GM23338 (cell line): Measurements from ENCODE around the gene IGF1R.

Source experiments
- EZH2 ChIP-seq: fragments of 200-600 bp; sonication (generic); IDR thresholded peaks from one replicate; pipeline ENCODE4 v1.8.0; 2017; ENCODE audit warnings: antibody characterized with exemption, mild to moderate bottlenecking, low read depth; ENCODE audit not compliant: unreplicated experiment
- EZH2phosphoT487 ChIP-seq: fragments of 200-600 bp; sonication (generic); IDR thresholded peaks from one replicate; pipeline ENCODE4 v1.8.1; 2018; ENCODE audit warnings: antibody characterized with exemption; ENCODE audit not compliant: unreplicated experiment
- NANOG ChIP-seq: IDR thresholded peaks from 2 replicates; pipeline ENCODE4 v1.6.1; 2016; ENCODE audit warnings: antibody characterized with exemption, borderline replicate concordance
- POLR2AphosphoS5 ChIP-seq: IDR thresholded peaks from 2 replicates; pipeline ENCODE4 v1.6.1; 2016; ENCODE audit warnings: antibody characterized with exemption, low read depth
- STAT1 ChIP-seq: IDR thresholded peaks from one replicate; pipeline ENCODE4 v1.6.1; 2016; ENCODE audit warnings: antibody characterized with exemption; ENCODE audit not compliant: unreplicated experiment
- TF ChIP-seq, protein P1 (sequence below), 2 experiments: fragments of 200-600 bp in 1 of 2; sonication (generic) in 1 of 2; conservative IDR thresholded peaks; 2 replicates each; pipeline versions ENCODE4 v1.5.1 to v1.6.1; 2016 to 2017; ENCODE audit warnings: antibody characterized with exemption in 2 of 2, low read depth in 2 of 2, mild to moderate bottlenecking in 2 of 2, moderate library complexity in 1 of 2
- TF ChIP-seq, protein P2 (sequence below): IDR thresholded peaks from one replicate; pipeline ENCODE4 v1.6.1; 2018; ENCODE audit warnings: antibody characterized with exemption; ENCODE audit not compliant: unreplicated experiment

DNA sequence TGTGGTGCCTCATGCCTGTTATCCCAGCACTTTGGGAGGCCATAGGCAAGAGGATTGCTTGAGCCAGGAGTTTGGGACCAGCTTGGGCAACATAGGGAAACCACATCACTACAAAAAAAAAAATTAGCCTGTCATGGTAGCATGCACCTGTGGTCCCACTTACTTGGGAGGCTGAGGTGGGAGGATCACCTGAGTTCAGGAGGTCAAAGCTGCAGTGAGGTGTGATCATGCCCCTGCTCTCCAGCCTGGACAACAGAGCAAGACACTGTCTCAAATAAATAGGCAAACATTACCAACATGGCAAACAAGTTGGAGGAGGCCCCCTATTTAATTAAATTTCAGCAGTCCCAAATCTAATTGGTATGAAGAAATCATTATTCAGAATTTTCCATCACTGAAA, 215.6 kb downstream of the IGF1R start:
- no peak for TF ChIP-seq EZH2phosphoT487
- TF ChIP-seq, protein P1, sequence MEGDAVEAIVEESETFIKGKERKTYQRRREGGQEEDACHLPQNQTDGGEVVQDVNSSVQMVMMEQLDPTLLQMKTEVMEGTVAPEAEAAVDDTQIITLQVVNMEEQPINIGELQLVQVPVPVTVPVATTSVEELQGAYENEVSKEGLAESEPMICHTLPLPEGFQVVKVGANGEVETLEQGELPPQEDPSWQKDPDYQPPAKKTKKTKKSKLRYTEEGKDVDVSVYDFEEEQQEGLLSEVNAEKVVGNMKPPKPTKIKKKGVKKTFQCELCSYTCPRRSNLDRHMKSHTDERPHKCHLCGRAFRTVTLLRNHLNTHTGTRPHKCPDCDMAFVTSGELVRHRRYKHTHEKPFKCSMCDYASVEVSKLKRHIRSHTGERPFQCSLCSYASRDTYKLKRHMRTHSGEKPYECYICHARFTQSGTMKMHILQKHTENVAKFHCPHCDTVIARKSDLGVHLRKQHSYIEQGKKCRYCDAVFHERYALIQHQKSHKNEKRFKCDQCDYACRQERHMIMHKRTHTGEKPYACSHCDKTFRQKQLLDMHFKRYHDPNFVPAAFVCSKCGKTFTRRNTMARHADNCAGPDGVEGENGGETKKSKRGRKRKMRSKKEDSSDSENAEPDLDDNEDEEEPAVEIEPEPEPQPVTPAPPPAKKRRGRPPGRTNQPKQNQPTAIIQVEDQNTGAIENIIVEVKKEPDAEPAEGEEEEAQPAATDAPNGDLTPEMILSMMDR (conservative IDR thresholded peaks at IDR 0.05; ENCODE audit: low read depth in 2 of 2) = no peak
- no peak for TF ChIP-seq POLR2AphosphoS5
- no peak for TF ChIP-seq STAT1
- TF ChIP-seq, protein P2, sequence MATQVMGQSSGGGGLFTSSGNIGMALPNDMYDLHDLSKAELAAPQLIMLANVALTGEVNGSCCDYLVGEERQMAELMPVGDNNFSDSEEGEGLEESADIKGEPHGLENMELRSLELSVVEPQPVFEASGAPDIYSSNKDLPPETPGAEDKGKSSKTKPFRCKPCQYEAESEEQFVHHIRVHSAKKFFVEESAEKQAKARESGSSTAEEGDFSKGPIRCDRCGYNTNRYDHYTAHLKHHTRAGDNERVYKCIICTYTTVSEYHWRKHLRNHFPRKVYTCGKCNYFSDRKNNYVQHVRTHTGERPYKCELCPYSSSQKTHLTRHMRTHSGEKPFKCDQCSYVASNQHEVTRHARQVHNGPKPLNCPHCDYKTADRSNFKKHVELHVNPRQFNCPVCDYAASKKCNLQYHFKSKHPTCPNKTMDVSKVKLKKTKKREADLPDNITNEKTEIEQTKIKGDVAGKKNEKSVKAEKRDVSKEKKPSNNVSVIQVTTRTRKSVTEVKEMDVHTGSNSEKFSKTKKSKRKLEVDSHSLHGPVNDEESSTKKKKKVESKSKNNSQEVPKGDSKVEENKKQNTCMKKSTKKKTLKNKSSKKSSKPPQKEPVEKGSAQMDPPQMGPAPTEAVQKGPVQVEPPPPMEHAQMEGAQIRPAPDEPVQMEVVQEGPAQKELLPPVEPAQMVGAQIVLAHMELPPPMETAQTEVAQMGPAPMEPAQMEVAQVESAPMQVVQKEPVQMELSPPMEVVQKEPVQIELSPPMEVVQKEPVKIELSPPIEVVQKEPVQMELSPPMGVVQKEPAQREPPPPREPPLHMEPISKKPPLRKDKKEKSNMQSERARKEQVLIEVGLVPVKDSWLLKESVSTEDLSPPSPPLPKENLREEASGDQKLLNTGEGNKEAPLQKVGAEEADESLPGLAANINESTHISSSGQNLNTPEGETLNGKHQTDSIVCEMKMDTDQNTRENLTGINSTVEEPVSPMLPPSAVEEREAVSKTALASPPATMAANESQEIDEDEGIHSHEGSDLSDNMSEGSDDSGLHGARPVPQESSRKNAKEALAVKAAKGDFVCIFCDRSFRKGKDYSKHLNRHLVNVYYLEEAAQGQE = no peak
- TF ChIP-seq NANOG = no peak
- TF ChIP-seq EZH2 = no peak
